Measurements from ENCODE around the gene TGFB1. TPM values are rescaled to one million over a fixed set of nuclear protein-coding genes. Genes with fewer than 3 reads are reported as not detected.
"Not testable (repeated sequence)": the region's sequence is repeated elsewhere in the genome, so short reads cannot be mapped to it uniquely, and the experiment has no call there.

The TGFB1 gene
- total RNA-seq, 1 donor from 2014 or later: 193 TPM

DNA sequence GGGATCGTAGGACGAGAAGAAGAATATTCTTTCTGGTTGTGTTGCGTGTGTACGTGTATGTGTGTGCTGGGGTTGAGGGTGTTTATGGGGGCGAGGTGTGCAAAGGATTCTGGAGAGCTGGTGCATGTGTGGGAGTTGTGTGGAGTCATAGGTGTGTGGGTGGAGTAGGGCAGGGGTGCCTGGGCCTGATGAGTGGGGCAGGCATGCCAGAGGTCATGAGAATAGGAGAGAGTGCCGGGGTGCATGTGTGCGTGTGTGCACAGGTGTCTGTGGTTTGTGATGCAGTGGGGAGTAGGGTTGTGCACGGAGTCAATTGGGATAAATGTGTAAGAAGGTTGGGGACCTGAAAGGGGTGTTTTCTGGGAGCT, 23.3 kb upstream of the TGFB1 start:
- Mint-ChIP-seq H3K27ac (ENCODE audit: unreplicated experiment) (peak overlapping the region; percentile 21), H3K36me3 (ENCODE audit: low read depth, unreplicated experiment) (peaks cover 5% of the 10 kb centered on the region), H3K9me3 (ENCODE audit: unreplicated experiment) (no peaks in the 10 kb centered on the region), H3K4me3 (ENCODE audit: unreplicated experiment) (peak overlapping the region; percentile 89), H3K27me3 (ENCODE audit: unreplicated experiment) (peaks cover 5% of the 10 kb centered on the region), H3K4me1 (ENCODE audit: unreplicated experiment) (peaks cover 20% of the 10 kb centered on the region)
- TF ChIP-seq, protein P1, sequence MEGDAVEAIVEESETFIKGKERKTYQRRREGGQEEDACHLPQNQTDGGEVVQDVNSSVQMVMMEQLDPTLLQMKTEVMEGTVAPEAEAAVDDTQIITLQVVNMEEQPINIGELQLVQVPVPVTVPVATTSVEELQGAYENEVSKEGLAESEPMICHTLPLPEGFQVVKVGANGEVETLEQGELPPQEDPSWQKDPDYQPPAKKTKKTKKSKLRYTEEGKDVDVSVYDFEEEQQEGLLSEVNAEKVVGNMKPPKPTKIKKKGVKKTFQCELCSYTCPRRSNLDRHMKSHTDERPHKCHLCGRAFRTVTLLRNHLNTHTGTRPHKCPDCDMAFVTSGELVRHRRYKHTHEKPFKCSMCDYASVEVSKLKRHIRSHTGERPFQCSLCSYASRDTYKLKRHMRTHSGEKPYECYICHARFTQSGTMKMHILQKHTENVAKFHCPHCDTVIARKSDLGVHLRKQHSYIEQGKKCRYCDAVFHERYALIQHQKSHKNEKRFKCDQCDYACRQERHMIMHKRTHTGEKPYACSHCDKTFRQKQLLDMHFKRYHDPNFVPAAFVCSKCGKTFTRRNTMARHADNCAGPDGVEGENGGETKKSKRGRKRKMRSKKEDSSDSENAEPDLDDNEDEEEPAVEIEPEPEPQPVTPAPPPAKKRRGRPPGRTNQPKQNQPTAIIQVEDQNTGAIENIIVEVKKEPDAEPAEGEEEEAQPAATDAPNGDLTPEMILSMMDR (IDR thresholded peaks at IDR 0.05; ENCODE audit: unreplicated experiment): no peak
- DNase-seq (ENCODE audit: low spot score): no peak

DNA sequence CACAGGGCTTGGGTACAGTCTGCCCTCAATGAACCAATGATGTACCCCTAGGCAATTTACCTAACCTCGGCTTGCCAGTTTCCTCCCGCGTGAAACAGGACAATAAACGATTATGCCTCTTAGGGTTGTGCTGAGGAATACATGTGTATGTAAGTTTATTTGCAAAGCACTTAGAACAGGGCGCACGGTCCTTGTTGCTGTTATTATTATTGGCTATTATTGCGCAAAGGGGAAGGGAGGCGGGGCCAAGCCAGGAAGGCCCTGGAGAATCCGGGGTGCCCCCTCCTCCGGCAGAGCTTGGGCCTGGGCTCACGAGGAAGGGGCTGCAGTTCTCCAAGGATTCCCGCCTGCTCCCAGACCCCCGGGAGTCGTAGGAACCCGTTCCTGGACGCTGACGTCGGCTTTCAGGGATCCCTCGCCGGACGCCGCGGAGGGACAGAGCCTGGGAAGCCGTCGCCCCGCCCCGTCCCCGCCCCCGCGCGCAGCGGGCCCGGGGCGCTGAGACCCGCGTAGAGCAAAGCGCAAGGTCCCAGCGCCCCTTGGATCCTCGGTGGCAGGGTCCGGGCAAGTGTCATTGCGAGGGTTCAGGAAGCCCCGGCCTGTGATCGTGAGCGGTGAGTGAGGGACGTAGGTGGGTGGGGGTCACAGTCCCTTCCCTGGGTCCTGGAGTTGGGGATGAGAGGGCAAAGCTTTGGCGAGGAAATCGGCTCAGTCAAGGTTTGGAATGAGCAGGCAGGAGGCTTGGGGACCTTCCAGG, 22.7 kb upstream of the TGFB1 start, which contains the start of gene TMEM91:
Gene TMEM91 (plus strand): TSS at position 293 of the 757 bp plus-strand sequence. CDS start 1,777 bp downstream, outside the sequence.
- H3K27ac Mint-ChIP-seq (ENCODE audit: unreplicated experiment): peak within 1 kb of the TSS; percentile 21
- peak within 1 kb of the TSS; percentile 89 for H3K4me3 Mint-ChIP-seq (ENCODE audit: unreplicated experiment)
- peaks cover 20% of the 10 kb centered on the region for H3K4me1 Mint-ChIP-seq (ENCODE audit: unreplicated experiment)
- peaks cover 7% of the 10 kb centered on the region for H3K36me3 Mint-ChIP-seq (ENCODE audit: low read depth, unreplicated experiment)
- DNase-seq (ENCODE audit: low spot score): peak; percentile 55
- H3K27me3 Mint-ChIP-seq (ENCODE audit: unreplicated experiment): peaks cover 5% of the 10 kb centered on the region
- TF ChIP-seq, protein P1 (IDR thresholded peaks at IDR 0.05; ENCODE audit: unreplicated experiment): no peak
- no peaks in the 10 kb centered on the region for H3K9me3 Mint-ChIP-seq (ENCODE audit: unreplicated experiment)

DNA sequence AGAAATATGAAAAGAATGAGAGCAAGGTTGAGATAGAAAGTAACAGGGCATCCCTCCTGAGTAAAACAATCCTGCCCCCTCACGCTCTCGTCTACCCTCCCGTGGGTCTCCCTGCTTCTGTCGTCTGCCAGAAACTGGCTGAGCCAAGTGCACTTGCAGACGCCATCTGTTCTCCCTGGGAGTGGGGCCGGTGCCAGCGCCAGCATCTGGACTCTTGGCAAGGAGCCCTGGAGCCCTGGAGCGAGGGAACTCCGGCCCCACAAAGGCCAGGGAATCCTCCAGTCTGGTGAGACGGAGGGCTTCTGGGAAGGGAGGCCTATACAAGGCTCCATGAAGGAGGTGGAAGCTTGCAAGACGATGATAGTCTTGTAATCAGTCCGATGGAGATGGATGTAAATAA, 20.3 kb upstream of the TGFB1 start:
- H3K9me3 Mint-ChIP-seq (ENCODE audit: unreplicated experiment): no peaks in the 10 kb centered on the region
- peaks cover 5% of the 10 kb centered on the region for H3K27me3 Mint-ChIP-seq (ENCODE audit: unreplicated experiment)
- H3K4me1 Mint-ChIP-seq (ENCODE audit: unreplicated experiment): peaks cover 15% of the 10 kb centered on the region
- H3K4me3 Mint-ChIP-seq (ENCODE audit: unreplicated experiment): no peak overlapping the region
- H3K36me3 Mint-ChIP-seq (ENCODE audit: low read depth, unreplicated experiment): peaks cover 8% of the 10 kb centered on the region
- TF ChIP-seq, protein P1 (IDR thresholded peaks at IDR 0.05; ENCODE audit: unreplicated experiment): no peak
- H3K27ac Mint-ChIP-seq (ENCODE audit: unreplicated experiment): no peak overlapping the region
- no peak for DNase-seq (ENCODE audit: low spot score)

DNA sequence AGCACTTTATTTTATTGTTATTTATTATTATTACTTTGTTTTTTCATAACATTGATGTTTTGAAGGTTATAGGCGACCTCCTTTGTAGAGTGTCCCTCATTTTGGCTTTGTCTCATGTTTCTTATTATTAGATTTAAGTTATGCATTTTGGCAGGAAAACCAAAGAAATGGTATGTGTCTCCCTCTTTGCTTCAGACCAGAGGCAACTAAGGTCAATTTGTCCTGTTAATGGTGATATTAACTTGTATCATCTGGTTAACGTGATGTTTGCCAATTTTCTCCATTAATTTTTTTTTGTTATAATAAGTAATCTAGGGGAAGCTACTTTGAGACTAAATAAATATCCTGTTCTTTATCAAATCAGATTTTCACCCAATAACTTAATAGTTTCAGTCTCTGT, 18.8 kb upstream of the TGFB1 start:
- no peaks in the 10 kb centered on the region for H3K9me3 Mint-ChIP-seq (ENCODE audit: unreplicated experiment)
- H3K4me3 Mint-ChIP-seq (ENCODE audit: unreplicated experiment): no peak overlapping the region
- no peak overlapping the region for H3K27ac Mint-ChIP-seq (ENCODE audit: unreplicated experiment)
- no peak for DNase-seq (ENCODE audit: low spot score)
- TF ChIP-seq, protein P1 (IDR thresholded peaks at IDR 0.05; ENCODE audit: unreplicated experiment): no peak
- H3K27me3 Mint-ChIP-seq (ENCODE audit: unreplicated experiment): peaks cover 5% of the 10 kb centered on the region
- peaks cover 8% of the 10 kb centered on the region for H3K36me3 Mint-ChIP-seq (ENCODE audit: low read depth, unreplicated experiment)
- H3K4me1 Mint-ChIP-seq (ENCODE audit: unreplicated experiment): peaks cover 14% of the 10 kb centered on the region

DNA sequence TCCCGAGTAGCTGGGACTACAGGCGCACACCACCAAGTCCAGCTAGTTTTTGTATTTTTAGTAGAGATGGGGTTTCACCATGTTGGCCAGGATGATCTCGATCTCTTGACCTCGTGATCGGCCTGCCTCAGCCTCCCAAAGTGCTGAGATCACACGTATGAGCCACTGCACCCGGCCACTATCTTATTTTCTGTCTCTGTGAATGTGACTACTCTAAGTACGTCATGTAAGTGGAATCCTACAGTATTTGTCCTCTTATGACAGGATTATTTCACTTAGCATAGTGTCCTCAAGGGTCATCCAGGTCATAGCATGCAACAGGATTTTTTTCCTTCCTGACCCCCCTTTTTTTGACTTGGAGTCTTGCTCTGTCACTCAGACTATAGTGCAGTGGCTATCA, 17.8 kb upstream of the TGFB1 start:
- DNase-seq (ENCODE audit: low spot score): no peak
- Mint-ChIP-seq H3K27ac (ENCODE audit: unreplicated experiment) (peak overlapping the region; percentile 13), H3K4me1 (ENCODE audit: unreplicated experiment) (peaks cover 5% of the 10 kb centered on the region), H3K4me3 (ENCODE audit: unreplicated experiment) (no peak overlapping the region), H3K36me3 (ENCODE audit: low read depth, unreplicated experiment) (peaks cover 4% of the 10 kb centered on the region), H3K9me3 (ENCODE audit: unreplicated experiment) (no peaks in the 10 kb centered on the region), H3K27me3 (ENCODE audit: unreplicated experiment) (peaks cover 2% of the 10 kb centered on the region)
- TF ChIP-seq, protein P1 (IDR thresholded peaks at IDR 0.05; ENCODE audit: unreplicated experiment): no peak

DNA sequence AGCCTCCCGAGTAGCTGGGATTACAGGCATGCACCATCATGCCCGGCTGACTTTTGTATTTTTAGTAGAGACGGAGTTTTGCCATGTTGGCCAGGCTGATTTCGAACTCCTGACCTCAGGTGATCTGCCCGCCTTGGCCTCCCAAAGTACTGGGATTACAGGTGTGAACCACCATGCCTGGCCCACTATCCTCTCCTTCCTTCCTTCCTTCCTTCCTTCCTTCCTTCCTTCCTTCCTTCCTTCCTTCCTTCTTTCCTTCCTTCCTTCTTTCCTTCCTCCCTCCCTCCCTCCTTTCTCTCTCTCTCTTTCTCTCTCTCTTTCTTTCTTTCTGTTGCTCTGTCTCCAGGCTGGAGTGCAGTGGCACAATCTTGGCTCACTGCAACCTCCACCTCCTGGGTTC, 17.4 kb upstream of the TGFB1 start:
- H3K9me3 Mint-ChIP-seq (ENCODE audit: unreplicated experiment); H3K27me3 Mint-ChIP-seq (ENCODE audit: unreplicated experiment); H3K4me3 Mint-ChIP-seq (ENCODE audit: unreplicated experiment); H3K36me3 Mint-ChIP-seq (ENCODE audit: low read depth, unreplicated experiment); H3K4me1 Mint-ChIP-seq (ENCODE audit: unreplicated experiment); H3K27ac Mint-ChIP-seq (ENCODE audit: unreplicated experiment); DNase-seq (ENCODE audit: low spot score): not testable (repeated sequence)
